HL-60 (cell line): ENCODE data around the gene NEK7.

Experiments
- DNase-seq, 2 experiments: peaks; one replicate each; pipeline ENCODE4 v3.0.0-alpha.2; 2010 to 2020; ENCODE audit warnings: low read depth in 1 of 2, low spot score in 1 of 2
- H3K27ac ChIP-seq: fragments of 250-450 bp; sonication (Bioruptor Pico); replicated peaks from 2 replicates; pipeline ENCODE4 v1.5.1; 2020; ENCODE audit warnings: mild to moderate bottlenecking, moderate library complexity
- H3K27me3 ChIP-seq: fragments of 250-450 bp; sonication (Bioruptor Pico); 2 replicates; pipeline ENCODE4 v1.5.1; 2021; ENCODE audit warnings: mild to moderate bottlenecking, moderate library complexity; ENCODE audit not compliant: insufficient read depth, poor library complexity, severe bottlenecking
- H3K4me3 ChIP-seq: replicated peaks from 2 replicates; pipeline ENCODE4 v1.5.1; 2011; ENCODE audit warnings: mild to moderate bottlenecking, control low read depth, low read length; ENCODE audit not compliant: insufficient read depth
- CTCF ChIP-seq: IDR thresholded peaks from one replicate; pipeline ENCODE4 v1.5.1; 2011; ENCODE audit warnings: low read length, control low read depth, inconsistent platforms; ENCODE audit not compliant: insufficient read depth
- GABPA ChIP-seq: IDR thresholded peaks from 2 replicates; pipeline ENCODE4 v1.6.1; 2012; ENCODE audit warnings: low read depth
- POLR2AphosphoS5 ChIP-seq: IDR thresholded peaks from 2 replicates; pipeline ENCODE4 v1.6.1; 2012; ENCODE audit warnings: low read depth
- SPI1 ChIP-seq: IDR thresholded peaks from 2 replicates; pipeline ENCODE4 v1.6.1; 2012; ENCODE audit warnings: low read depth, mild to moderate bottlenecking, borderline replicate concordance
- TF ChIP-seq, protein P1 (sequence below): IDR thresholded peaks from 2 replicates; pipeline ENCODE4 v1.6.1; 2012; ENCODE audit warnings: low read depth; ENCODE audit not compliant: insufficient replicate concordance

The NEK7 gene

GRCh38 chr1:198147216-198147615, 9.6 kb upstream of the NEK7 start:
- Histone ChIP-seq H3K4me3 (no peak overlapping the region), H3K27ac (no peak overlapping the region), H3K27me3 (no peaks in the 10 kb centered on the region)
- DNase-seq: no peak
- no peak for TF ChIP-seq SPI1
- TF ChIP-seq POLR2AphosphoS5: no peak
- no peak for TF ChIP-seq GABPA
- TF ChIP-seq CTCF: no peak
- TF ChIP-seq, protein P1, sequence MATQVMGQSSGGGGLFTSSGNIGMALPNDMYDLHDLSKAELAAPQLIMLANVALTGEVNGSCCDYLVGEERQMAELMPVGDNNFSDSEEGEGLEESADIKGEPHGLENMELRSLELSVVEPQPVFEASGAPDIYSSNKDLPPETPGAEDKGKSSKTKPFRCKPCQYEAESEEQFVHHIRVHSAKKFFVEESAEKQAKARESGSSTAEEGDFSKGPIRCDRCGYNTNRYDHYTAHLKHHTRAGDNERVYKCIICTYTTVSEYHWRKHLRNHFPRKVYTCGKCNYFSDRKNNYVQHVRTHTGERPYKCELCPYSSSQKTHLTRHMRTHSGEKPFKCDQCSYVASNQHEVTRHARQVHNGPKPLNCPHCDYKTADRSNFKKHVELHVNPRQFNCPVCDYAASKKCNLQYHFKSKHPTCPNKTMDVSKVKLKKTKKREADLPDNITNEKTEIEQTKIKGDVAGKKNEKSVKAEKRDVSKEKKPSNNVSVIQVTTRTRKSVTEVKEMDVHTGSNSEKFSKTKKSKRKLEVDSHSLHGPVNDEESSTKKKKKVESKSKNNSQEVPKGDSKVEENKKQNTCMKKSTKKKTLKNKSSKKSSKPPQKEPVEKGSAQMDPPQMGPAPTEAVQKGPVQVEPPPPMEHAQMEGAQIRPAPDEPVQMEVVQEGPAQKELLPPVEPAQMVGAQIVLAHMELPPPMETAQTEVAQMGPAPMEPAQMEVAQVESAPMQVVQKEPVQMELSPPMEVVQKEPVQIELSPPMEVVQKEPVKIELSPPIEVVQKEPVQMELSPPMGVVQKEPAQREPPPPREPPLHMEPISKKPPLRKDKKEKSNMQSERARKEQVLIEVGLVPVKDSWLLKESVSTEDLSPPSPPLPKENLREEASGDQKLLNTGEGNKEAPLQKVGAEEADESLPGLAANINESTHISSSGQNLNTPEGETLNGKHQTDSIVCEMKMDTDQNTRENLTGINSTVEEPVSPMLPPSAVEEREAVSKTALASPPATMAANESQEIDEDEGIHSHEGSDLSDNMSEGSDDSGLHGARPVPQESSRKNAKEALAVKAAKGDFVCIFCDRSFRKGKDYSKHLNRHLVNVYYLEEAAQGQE: no peak

DNA sequence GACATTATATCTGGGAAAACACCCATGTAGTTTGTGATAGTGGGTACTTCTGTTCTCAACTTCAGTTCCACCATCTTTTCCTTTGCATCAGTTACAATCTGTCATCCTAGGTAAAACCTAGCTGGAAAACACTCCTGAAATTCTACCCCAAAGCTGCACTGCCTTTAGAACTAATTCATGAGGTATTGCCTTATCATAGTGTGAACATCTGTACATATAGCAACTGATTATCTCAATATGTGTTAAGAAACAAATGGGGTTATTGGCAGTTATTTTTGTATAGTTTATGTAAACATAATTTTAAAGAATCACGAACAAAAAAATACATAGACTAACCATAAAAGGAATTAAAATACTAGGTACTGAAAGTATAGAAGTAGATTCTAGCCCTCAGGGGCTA, 6.4 kb upstream of the NEK7 start:
- H3K27ac ChIP-seq: no peak overlapping the region
- no peak for DNase-seq
- no peaks in the 10 kb centered on the region for H3K27me3 ChIP-seq
- no peak overlapping the region for H3K4me3 ChIP-seq
- no peak for TF ChIP-seq SPI1
- TF ChIP-seq GABPA: no peak
- no peak for TF ChIP-seq CTCF

DNA sequence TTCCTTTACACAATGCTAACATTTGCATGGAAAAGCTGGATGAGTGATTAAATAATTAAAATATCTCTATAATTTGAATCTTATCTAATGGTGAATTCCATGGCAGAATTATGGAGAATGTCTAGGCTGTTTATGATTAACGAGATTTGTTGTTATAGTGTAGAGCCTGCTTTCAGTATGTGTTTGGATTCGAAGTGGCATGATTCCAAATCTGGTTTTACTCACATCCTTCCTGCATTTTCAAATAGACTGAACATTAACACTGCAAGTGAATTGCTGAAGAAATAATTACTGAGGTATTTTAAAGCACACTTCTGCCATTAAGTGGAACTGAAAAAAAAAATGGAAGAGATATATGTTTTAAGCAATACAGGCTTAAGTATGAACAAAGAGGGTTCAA, 5.1 kb upstream of the NEK7 start:
- TF ChIP-seq CTCF (no peak), GABPA (no peak), POLR2AphosphoS5 (no peak), SPI1 (no peak)
- TF ChIP-seq, protein P1: no peak
- H3K27ac ChIP-seq: no peak overlapping the region
- H3K27me3 ChIP-seq: no peaks in the 10 kb centered on the region
- H3K4me3 ChIP-seq: no peak overlapping the region
- DNase-seq: no peak

DNA sequence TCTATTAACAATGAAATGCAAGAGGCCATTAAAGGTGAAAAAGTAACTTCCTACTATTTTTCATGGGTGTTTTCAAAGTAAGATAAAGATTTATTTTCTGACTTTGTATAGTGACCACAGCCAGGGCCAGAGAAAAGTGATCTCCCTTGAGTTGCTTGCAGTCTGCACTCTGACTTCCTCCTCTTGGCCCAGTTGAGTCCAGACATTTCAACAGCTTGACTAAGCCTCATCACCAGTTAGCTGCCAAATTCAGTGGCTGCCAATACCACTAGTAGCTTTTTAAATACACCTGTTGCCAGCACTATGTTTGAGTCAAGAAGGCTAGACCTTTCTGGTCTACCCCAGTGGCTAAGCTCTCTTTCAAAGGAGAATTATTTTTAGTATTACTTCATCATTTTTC, 3.7 kb upstream of the NEK7 start:
- TF ChIP-seq, protein P1: no peak
- TF ChIP-seq SPI1 (no peak), CTCF (no peak), GABPA (no peak), POLR2AphosphoS5 (no peak)
- DNase-seq: no peak

More for the DNA sequence above, 3.7 kb upstream of the NEK7 start:
- no peaks in the 10 kb centered on the region for H3K27me3 ChIP-seq
- H3K27ac ChIP-seq: no peak overlapping the region
- H3K4me3 ChIP-seq: no peak overlapping the region
